Non-pigmented ciliary epithelial cell (primary cell): Measurements from ENCODE around the gene ZNF77.
A peak's percentile ranks its signal among the peaks of the same experiment; 100 is the strongest.
"Not testable (repeated sequence)": the region's sequence is repeated elsewhere in the genome, so short reads cannot be mapped to it uniquely, and the experiment has no call there.

ENCODE experiments used
- DNase-seq: peaks from one replicate; pipeline ENCODE4 v3.0.0-alpha.2; 2010; ENCODE audit warnings: low read depth

ZNF77 gene

DNA sequence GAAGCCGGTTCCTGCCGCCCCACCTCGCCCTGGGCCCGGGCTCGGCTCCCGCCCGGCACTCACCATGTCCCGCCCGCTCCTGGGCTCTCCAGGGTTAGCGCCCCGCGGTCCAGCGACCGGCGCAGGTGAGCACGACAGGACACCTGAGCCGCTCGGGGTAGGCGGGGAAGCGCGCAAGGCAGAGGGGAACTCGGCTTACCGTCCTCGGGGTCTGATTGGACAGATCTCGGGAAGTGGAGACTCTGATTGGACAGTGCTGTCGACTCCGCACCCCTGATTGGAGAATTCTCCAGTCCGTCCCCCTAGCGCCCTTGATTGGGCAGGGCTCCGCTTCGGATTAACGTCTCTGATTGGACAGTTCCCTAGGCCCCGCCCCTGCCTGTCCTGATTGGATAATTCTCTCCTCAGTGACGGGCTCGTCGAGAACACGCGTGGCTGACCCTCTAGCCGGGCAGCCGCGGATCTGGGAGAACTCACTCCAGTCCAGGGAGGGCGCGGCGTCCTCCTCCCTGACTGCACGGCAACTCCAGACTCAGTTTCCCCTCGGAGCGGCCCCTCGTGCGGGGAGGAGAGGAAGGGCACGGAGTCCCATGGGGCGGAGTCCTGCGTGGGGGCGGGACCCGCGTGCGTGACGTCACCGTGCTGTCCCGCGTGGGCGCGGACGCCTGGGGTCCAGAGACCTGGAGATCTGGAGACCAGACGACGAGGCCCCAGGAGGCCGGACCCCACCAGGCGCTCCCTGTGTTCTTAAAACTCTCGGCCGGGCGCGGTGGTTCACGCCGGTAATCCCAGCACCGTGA, at the start of gene ZNF77:
ZNF77 (minus strand) TSS at position 197 of the 800 bp plus-strand sequence; CDS start at position 66, 131 bp downstream.
- DNase-seq: peak; percentile 98

DNA sequence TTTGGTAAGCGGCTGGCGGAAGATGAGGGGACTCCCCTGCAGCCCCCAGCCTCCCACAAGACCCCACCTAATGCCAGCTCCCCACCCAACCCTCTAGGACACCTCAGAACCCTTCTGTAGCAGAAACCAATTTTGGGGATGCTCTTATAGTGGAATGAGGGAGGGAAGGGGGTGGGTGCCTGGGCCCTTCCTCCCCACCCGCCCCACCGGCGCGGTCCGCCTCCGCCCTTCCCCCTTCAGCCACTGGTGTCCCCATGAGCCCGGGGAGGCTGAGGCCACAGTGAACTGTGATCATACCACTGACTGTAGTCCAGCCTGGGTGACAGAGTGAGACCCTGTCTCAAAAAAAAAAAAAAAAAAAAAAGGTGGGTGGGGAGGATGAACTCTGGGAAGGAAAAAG, 48.8 kb upstream of the ZNF77 start:
- no peak for DNase-seq

- no peak for DNase-seq
Observed at GRCh38 chr19:2992958-2993357, 48.2 kb upstream of the ZNF77 start.

- not testable (repeated sequence) for DNase-seq
Observed at GRCh38 chr19:2992333-2992732, 47.6 kb upstream of the ZNF77 start.

GRCh38 chr19:2989236-2989946, 44.6 kb upstream of the ZNF77 start:
- no peak for DNase-seq

DNA sequence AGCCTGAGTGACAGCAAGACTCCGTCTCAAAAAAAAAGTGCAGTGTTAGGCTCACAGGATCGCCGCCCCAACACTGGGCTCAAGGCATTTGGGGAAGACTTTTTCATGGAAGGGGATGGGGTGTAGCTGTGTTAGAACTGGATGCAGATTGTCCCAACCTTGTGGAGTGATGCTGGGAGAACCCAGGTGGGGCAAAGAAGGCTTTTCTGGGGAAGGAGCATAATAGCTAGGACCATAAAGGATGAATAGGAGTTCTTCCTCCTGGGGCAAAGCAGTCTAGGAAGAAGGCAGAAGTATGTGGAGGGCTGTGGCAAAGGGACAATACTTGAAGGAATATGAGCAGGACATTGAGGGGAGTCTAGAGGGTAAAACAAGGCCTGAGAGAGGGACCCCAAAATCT, 43.8 kb upstream of the ZNF77 start:
- no peak for DNase-seq

DNA sequence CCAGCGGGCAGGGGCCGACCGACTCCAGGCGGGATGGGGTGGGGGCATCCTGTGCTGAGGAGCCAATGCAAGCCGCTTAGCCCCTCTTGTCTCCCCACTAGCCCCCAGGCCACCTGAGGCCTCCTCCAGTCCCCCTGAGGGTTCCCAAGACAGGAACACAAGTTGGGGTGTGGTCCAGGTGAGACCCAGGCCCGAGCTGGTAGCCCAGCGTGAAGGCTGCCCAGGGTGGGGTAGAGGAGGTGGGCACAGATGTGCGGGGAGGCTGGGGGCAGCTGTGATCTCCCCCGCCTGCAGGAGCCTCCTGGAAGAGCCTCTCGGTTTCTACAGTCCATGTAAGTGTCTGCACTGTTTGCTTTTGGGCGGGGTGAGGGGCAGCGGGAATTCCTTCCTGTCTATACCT, 43.0 kb upstream of the ZNF77 start:
- DNase-seq: no peak

DNA sequence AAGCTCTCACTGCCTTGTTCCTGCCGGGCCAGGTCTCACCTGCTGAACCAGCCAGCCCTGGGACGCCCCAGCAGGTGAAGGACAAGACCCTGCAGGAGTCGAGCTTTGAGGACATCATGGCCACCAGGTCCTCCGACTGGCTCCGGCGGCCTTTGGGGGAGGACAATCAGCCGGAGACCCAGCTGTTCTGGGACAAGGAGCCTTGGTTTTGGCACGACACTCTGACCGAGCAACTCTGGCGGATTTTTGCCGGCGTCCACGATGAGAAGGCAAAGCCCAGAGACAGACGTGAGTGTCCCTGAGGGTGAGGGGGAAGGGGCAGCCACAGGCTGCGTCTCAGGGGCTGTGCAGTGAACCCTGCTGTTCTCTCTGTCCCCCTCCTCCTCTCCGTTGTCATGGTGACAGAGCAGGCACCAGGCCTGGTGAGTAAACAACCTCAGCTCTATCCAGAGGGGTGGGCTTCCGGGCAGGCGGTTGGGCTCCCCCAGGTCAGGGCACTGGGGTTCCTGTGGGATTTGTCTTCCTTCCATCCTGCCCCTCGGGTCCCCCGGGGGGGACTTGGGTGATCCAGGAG, 42.3 kb upstream of the ZNF77 start:
- DNase-seq: no peak

GRCh38 chr19:2984215-2984528, 39.4 kb upstream of the ZNF77 start:
- DNase-seq: no peak

DNA sequence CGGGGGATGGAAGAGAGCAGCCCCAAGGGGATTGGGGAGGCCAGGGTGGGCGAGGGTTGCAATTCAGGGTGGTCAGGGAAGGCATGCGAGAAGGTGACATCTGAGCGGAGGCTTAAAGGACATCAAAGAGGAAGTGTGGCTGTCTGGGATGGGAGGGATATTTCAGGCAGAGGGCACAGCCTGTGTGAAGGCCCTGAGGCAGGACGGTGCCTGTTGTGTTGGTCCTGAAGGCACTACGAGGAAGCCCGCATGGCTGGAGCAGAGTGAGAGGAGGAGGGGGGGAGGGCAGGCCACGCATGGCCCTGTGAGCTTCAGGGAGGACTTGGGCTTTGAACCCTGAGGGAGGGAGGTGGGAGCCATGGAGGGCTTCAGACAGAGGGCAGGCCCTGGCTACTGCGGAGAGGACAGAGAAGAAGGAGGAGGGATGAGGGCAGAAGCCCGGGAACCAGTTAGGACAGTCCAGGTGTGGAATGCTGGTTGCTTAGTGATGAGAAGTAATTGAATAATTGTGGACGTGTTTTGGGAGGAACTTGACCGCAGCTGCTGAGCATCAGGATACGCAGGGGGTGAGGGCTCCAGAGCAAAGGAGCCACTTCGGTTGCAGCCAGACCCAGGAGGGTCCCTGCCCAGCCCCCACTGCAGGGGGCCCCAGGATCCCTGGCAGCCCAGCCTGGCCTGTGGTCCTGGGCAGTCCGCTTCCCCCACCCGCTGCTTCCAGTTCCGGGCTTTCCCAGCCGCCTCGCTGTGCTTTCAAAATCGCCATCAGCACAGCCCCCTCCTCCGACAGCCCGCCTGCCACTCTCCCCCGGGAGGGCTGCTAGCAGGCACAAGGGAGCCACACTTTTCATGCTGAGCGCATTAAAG, 38.8 kb upstream of the ZNF77 start:
- DNase-seq: no peak

DNA sequence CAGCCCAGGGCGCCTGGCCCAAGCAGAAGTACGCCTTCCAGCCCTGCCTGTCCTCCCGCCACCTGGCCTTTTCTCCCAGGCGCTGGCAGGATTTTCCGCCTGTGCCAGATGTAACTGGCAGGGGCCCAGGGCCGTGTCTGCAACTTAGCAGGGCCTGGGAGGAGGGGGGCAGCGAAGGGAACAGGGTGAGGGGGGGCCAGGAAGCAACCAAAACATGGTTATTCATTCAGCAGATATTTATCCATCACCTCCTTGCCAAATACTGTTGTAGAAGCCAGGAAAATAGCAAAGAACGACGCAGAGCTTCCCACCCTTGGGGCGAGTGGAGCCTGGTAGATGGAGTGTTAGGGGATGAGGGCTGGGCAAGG, 38.2 kb upstream of the ZNF77 start:
- no peak for DNase-seq

- DNase-seq: no peak
Observed at GRCh38 chr19:2982561-2982960, 37.8 kb upstream of the ZNF77 start.

DNA sequence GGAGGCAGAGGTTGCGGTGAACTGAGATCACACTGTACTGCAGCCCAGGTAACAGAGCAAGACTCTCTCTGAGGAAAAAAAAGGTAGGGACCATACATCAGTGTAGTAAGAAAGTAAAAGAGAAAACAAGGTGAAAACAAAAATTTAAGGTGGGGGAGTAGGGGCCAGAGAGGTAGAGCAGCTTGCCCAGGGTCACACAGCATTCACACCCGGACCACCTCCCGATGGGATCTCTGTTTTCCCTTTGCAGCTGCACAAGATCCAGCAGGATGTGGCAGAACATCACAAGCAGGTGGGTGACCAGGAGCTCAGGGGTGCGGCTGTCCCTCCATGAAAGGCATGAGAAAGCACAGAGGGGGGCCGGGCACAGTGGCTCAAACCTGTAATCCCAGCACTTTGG, 37.1 kb upstream of the ZNF77 start:
- DNase-seq: no peak

- DNase-seq: no peak
Observed at GRCh38 chr19:2978772-2979171, 34.0 kb upstream of the ZNF77 start.

DNA sequence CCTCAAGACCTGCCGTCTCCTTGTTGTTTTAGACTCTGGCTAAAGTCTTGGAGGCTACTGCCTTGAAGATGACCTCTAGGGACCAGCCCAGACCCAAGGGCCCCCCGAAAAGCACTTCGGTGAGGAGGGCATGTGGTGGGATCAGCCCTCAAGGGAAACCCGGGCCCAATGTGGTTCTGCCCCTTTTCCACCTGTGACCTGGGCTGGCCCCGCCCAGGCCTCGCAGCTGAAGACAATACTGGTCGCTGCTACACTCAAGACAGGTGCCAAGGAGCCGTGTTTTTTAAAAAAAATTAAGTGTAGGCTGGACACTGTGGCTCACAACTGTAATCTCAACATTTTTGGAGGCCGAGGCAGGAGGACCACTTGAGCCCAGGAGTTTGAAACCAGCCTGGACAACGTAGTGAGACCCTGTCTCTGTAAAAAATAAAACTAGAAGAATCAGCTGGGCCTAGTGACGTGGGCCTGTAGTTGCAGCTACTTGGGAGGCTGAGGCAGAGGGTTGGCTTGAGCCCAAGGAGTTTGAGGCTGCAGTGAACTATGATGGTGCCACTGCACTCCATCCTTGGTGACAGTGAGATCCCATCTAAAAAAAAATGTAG, 33.5 kb upstream of the ZNF77 start:
- no peak for DNase-seq

DNA sequence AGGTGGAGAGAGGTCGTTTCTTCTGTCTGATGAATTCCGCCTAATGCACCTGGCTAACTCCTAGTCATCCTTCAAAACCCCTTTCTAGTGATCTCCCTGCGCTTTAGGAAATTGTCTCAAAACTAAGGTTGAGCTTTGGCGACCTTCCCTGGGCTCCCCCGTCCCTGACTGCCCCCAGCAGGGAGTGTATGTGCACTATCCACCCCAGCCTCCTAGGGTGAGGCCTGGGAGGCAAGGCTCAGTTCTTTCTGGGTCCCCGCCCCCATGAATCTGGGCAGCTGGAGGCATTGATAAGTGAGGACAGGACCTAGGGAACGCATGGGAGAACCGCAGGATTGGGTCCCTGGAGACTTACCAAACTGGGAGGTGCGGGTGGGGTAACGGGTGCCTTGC, 33.0 kb upstream of the ZNF77 start:
- no peak for DNase-seq

- DNase-seq: peak; percentile 60
Observed at GRCh38 chr19:2977001-2977745, 32.4 kb upstream of the ZNF77 start, which contains the start of gene TLE6. Gene TLE6 (plus strand): TSS chr19:2977564. CDS start chr19:2978234, 670 bp downstream.

- no peak for DNase-seq
Observed at GRCh38 chr19:2976609-2977000, 31.8 kb upstream of the ZNF77 start.

DNA sequence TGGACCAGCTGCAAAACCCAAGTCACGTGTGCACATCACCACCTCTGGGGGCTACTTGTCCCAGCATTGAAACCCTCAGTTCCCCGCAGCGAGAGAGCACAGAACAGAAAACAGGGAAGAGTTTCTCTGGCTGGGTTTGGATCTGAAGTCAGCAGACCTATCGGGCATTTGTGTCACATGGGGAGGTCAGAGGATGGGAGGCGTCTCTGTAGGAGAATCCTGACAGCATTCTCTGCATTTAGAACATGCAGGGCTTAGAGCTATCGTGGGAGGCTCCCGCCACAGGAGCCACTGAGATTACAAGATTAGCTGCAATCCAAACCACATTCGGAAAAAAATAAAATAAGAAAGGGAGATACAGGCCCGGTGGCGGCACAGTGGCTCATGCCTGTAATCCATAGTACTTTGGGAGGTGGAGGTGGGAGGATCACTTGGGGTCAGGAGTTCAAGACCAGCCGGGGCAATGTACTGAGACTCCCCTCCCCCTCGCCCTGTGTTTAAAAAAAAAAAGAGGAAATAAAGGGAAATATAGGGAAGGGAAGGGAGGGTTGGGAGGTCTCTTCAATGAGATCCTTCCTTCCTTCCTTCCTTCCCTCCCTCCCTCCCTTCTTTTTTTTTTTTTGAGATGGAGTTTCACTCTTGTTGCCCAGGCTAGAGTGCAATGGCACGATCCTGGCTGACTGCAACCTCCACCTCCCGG, 29.7 kb upstream of the ZNF77 start:
- no peak for DNase-seq

- DNase-seq: no peak
Observed at GRCh38 chr19:2973229-2973628, 28.5 kb upstream of the ZNF77 start.
